IPS-18a (cell line): ENCODE results near the gene KHK.

Source experiments
- H3K27ac ChIP-seq: one replicate; pipeline ENCODE4 v1.5.1; 2013; ENCODE audit warnings: low read length
- H3K27me3 ChIP-seq: one replicate; pipeline ENCODE4 v1.6.1; 2013; ENCODE audit warnings: mild to moderate bottlenecking, low read length; ENCODE audit not compliant: control insufficient read depth, insufficient read depth
- H3K36me3 ChIP-seq: one replicate; pipeline ENCODE4 v1.6.1; 2013; ENCODE audit warnings: low read depth, low read length; ENCODE audit not compliant: control insufficient read depth
- H3K4me1 ChIP-seq: one replicate; pipeline ENCODE4 v1.6.1; 2013; ENCODE audit warnings: low read depth, low read length; ENCODE audit not compliant: control insufficient read depth
- H3K4me3 ChIP-seq: one replicate; pipeline ENCODE4 v1.5.1; 2013; ENCODE audit warnings: low read length
- H3K9ac ChIP-seq: one replicate; pipeline ENCODE4 v1.6.1; 2013; ENCODE audit warnings: mild to moderate bottlenecking, low read length, moderate library complexity
- H3K9me3 ChIP-seq: one replicate; pipeline ENCODE4 v1.6.1; 2013; ENCODE audit warnings: low read depth, low read length; ENCODE audit not compliant: control insufficient read depth

KHK gene

DNA sequence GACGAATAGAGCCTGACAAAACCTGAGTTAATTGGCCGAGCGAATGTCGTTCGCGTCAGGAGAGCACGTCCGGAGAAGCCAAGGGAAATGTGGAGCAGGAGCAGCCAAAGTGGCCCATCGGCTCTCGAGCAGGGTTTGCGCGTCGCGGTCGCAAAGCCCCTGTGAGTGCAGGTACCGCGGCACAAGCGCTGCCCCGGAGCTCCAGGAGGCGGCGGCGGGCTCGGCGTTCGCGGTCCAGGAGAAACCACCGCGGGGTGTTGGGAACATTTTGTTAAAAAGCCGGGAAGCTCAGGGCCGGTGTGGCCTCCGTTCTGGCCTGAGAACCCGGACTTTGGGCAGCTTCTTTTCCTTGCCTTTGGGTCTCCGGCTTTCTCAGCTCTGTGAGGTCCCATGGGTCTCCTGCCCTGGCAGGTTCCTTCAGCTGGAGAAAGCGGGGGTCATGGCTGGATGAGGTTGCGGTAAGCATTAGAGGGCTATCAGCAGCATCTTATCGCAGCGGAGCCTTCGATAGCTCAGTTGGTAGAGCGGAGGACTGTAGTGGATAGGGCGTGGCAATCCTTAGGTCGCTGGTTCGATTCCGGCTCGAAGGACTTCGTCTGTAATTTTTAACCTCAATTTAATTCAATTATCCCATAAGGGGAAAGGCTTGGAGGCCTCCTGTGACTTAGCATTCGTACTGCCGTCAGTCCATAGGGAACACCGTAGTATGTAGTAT is 36.1 kb upstream of the KHK start:
- Histone ChIP-seq H3K9ac (peak overlapping the region; percentile 71), H3K4me3 (peak overlapping the region; percentile 73), H3K36me3 (peaks cover 15% of the 10 kb centered on the region), H3K4me1 (peaks cover 4% of the 10 kb centered on the region), H3K27me3 (no peaks in the 10 kb centered on the region), H3K9me3 (no peaks in the 10 kb centered on the region), H3K27ac (no peak overlapping the region)

DNA sequence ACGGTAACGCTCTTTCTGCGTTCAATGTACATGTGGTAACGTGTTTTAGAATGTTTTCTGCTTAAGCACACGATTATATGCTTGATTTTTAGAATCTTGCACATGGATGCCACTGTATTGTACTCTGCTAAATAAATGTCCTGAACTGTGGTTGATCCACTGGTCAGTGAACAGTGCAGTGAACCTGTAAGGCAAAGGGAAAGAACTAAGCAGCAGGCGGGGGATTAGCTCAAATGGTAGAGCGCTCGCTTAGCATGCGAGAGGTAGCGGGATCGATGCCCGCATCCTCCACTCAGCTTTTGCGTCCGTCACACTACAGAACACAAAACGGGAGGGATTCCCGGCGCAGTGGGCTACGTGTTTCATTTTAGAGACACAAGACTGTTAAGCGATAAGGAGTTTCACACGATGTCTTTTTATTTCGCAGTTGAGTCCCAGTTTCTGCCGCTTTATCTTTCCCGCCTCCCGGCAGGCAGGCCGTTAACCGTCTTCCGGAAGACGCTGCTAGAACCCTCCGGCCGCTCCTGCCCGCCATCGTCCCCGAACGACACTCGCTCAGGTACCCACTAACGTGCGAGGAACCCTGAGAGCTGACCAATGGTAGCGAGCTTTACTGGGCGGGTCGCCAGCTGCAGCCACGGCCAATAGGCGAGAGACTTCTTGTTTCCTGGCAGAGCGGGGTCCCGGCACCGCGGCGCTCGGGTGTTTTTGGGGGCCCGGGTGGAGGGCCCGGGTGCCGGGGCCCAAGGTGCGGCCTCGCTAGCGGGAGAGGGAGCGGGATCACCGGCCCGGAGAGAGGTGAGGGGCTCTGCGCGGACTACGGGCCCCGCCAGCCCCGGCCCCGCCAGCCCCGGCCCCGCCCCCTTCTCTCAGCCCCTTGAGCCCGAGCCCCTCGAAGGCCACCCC is 35.3 kb upstream of the KHK start, which contains the start of gene AGBL5:
AGBL5 (plus strand) TSS at position 673 of the 906 bp plus-strand sequence. CDS start 1,291 bp downstream, outside the sequence.
- Histone ChIP-seq H3K27me3 (no peaks in the 10 kb centered on the region), H3K27ac (peak within 1 kb of the TSS; percentile 6), H3K4me3 (peak within 1 kb of the TSS; percentile 73), H3K4me1 (peaks cover 4% of the 10 kb centered on the region), H3K36me3 (peaks cover 23% of the 10 kb centered on the region), H3K9ac (peak within 1 kb of the TSS; percentile 71), H3K9me3 (no peaks in the 10 kb centered on the region)

DNA sequence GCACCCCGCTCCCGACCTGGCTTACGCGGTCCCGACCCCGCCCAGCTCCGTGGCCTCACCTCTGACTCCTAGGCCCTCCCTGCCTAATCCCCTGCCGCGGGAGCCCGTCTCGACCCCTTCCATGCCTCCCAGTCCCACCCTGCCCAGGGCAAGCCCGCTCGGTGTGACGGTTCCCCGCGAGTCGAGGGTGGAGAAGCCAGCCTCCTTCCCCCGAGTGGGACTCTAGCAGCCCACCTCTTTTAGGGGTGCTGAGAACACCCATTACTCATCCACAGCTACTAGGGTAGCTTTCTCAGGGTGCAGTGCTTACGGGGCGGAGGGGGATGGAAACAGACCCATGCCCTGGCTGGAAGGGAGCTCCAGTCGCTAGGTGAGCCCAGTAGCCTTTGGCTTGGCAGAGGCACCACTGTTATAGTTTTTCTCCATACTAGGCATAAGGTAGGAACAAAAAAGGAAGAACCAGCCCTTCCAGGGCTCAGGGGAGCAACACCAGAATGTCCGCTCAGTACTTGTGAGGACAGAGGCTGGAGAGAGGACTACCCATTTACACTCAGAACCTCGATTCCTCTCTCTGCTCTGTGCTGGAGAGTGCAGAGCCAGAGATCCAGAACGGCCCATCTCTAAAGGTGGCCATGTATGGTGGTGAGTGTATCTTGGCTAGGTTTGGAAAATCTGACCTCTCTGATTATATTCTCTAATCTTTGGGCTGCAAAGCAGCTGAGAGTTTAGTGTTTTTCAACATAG is 34.5 kb upstream of the KHK start:
- Histone ChIP-seq H3K27ac (no peak overlapping the region), H3K4me3 (peak overlapping the region; percentile 73), H3K9ac (peak overlapping the region; percentile 71), H3K9me3 (no peaks in the 10 kb centered on the region), H3K4me1 (peaks cover 4% of the 10 kb centered on the region), H3K27me3 (no peaks in the 10 kb centered on the region), H3K36me3 (peaks cover 31% of the 10 kb centered on the region)

DNA sequence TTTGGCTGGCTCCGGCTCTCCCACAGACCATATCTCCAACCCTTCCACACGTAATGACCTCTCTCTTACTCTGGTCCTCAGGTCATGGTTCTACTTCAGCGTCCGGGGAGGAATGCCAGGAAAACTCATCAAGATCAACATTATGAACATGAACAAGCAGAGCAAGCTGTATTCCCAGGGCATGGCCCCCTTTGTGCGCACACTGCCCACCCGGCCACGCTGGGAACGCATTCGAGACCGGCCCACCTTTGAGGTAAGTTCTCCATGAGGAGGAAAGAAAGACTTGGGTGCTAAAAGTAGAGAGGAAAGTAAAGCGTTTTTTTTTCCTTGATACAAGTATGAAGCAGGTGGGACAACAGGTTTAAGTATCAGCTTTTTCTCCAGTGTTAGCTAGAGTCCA is 33.3 kb upstream of the KHK start:
- Histone ChIP-seq H3K27me3 (no peaks in the 10 kb centered on the region), H3K4me3 (no peak overlapping the region), H3K36me3 (peaks cover 37% of the 10 kb centered on the region), H3K4me1 (peaks cover 4% of the 10 kb centered on the region), H3K9me3 (no peaks in the 10 kb centered on the region), H3K9ac (no peak overlapping the region), H3K27ac (no peak overlapping the region)

DNA sequence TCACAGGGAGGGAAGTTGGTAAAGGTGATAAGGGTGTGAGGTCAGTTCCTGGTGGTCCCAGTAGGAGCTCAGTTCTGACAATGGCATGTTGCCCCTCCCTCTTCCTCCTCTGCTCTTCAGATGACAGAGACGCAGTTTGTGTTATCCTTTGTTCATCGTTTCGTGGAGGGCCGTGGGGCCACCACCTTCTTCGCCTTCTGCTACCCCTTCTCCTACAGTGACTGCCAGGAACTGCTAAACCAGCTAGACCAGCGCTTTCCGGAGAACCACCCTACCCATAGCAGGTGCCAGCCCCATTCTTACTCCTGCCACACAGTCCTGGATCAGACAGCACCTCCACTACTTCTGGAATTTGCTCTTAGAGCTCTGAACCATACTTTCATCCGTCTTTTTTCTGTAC is 32.8 kb upstream of the KHK start:
- no peaks in the 10 kb centered on the region for H3K9me3 ChIP-seq
- H3K36me3 ChIP-seq = peaks cover 39% of the 10 kb centered on the region
- peaks cover 4% of the 10 kb centered on the region for H3K4me1 ChIP-seq
- H3K4me3 ChIP-seq = no peak overlapping the region
- no peak overlapping the region for H3K9ac ChIP-seq
- no peaks in the 10 kb centered on the region for H3K27me3 ChIP-seq
- no peak overlapping the region for H3K27ac ChIP-seq

DNA sequence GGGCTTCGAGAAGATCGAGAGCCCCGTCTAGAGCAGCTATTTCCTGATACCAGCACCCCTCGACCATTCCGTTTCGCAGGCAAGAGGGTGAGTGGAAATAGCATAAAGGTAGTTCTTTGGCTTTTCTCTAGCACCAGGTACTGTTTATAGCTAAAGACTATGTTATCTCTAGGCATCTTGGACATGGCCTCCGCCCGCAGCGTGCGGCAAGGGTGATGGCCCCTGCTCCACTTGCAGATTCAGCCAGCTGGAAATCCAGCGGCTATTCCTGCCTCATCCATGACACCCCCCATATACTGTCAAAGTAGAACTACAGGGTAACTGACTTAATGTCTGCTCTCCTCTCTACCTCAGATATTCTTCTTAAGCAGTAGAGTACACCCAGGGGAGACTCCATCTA is 31.9 kb upstream of the KHK start:
- H3K9me3 ChIP-seq = no peaks in the 10 kb centered on the region
- peaks cover 48% of the 10 kb centered on the region for H3K36me3 ChIP-seq

DNA sequence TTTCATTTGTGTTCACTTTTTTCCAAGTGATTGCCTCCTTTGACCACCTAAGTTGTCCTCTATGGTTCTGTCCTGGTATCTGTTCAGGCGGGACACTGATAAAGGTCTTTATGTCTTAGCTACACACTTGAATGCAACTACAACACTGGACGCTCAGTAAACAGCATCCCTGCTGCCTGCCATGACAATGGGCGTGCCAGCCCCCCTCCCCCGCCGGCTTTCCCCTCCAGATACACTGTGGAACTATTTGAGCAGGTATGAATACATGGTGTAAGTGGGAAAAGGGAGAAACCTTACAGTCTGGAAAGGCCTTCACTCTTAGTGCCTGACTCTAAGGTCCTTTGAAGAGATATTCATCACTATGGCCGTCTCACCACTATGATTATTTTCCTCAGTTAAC is 29.4 kb upstream of the KHK start:
- Histone ChIP-seq H3K9me3 (no peaks in the 10 kb centered on the region), H3K36me3 (peaks cover 51% of the 10 kb centered on the region), H3K27me3 (no peaks in the 10 kb centered on the region), H3K4me3 (no peak overlapping the region), H3K27ac (no peak overlapping the region), H3K9ac (no peak overlapping the region), H3K4me1 (peaks cover 3% of the 10 kb centered on the region)

More for the DNA sequence above, 31.9 kb upstream of the KHK start:
- no peak overlapping the region for H3K9ac ChIP-seq
- H3K27ac ChIP-seq = no peak overlapping the region
- H3K27me3 ChIP-seq = no peaks in the 10 kb centered on the region
- no peak overlapping the region for H3K4me3 ChIP-seq
- peaks cover 4% of the 10 kb centered on the region for H3K4me1 ChIP-seq

DNA sequence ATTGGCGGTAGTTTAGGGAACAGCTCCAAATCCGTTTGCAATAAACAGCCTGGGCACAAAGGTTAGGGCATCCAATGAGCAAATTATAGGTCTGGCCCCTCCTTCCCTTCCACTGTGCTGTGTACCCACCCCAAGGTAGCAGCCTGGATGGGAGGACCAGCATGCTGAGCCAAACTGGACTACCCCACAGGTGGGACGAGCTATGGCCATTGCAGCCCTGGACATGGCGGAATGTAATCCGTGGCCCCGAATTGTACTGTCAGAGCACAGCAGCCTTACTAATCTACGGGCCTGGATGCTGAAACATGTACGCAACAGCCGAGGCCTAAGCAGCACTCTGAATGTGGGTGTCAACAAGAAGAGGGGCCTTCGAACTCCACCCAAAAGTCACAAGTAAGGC is 28.4 kb upstream of the KHK start:
- Histone ChIP-seq H3K4me3 (no peak overlapping the region), H3K9me3 (no peaks in the 10 kb centered on the region), H3K9ac (no peak overlapping the region), H3K4me1 (no peaks in the 10 kb centered on the region), H3K36me3 (peaks cover 51% of the 10 kb centered on the region), H3K27me3 (no peaks in the 10 kb centered on the region), H3K27ac (no peak overlapping the region)

DNA sequence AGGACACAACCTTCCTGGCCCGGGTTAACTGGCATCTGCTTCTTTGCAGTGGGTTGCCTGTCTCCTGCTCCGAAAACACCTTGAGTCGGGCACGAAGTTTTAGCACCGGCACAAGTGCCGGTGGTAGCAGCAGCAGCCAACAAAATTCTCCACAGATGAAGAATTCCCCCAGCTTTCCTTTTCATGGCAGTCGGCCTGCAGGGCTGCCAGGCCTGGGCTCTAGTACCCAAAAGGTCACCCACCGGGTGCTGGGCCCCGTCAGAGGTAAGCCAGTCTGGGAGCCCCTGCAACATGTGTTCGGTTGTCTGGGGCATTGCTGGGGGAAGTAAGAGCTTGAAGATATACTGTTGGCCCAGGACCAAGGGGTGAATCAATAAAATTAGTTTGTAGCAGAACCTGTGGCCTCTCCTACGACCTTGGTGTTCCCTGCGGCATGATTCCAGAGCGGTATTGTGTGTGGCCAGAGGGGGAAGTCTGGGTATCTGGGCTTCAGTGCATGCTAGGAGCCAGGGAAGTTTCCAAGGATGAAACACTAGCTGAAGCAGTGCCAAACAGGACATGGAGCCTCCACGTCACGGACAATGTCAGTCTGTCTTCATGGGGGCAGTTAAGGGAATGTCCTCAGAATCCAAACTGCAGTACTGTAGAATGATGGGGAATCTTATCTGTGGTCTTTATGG is 27.3 kb upstream of the KHK start:
- H3K36me3 ChIP-seq = peaks cover 46% of the 10 kb centered on the region

DNA sequence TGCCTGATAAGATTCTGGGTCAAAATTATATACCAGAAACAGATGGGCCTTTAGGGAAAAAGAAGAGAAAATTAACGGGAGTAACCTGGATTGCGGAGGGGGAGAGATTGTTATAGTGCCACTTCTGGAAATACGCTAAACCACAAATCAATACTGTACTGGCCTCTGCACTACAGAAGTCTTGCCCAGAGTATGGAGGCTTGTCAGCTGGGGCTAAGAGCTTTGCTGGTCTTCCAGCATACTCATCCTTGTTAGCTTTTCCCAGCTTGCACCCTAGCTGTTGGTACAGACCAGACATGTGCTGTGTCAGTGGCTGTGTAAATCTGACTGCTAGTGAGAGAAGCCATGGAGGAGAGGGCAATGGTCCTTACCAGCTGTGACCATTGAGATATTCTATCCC is 26.2 kb upstream of the KHK start:
- H3K4me3 ChIP-seq = no peak overlapping the region
- no peaks in the 10 kb centered on the region for H3K4me1 ChIP-seq
- H3K27ac ChIP-seq = no peak overlapping the region
- peaks cover 41% of the 10 kb centered on the region for H3K36me3 ChIP-seq
- H3K9ac ChIP-seq = no peak overlapping the region
- H3K27me3 ChIP-seq = no peaks in the 10 kb centered on the region
- no peaks in the 10 kb centered on the region for H3K9me3 ChIP-seq

More for the DNA sequence above, 27.3 kb upstream of the KHK start:
- no peaks in the 10 kb centered on the region for H3K4me1 ChIP-seq
- H3K27ac ChIP-seq = no peak overlapping the region
- no peak overlapping the region for H3K4me3 ChIP-seq
- no peak overlapping the region for H3K9ac ChIP-seq
- no peaks in the 10 kb centered on the region for H3K27me3 ChIP-seq
- H3K9me3 ChIP-seq = no peaks in the 10 kb centered on the region

DNA sequence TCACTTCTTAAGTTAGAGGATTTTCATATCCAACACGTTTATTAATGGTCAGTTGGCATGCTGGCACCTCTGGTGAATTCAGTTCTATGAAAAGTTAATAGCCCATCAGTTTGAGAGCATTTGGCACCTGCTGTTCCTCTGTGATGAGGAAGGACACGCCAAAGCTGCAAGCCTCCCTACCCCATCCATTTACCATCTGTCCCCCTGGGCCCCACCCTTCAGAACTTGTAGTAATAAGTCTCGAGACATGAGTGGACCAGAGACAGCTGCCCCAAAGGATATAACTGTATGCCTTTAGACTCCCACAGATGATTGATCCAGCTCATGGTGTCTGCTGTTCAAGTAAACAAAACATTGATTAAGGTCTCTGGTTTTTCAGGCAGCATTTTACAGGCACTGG is 21.4 kb upstream of the KHK start:
- Histone ChIP-seq H3K4me1 (no peaks in the 10 kb centered on the region), H3K36me3 (peaks cover 26% of the 10 kb centered on the region), H3K27me3 (no peaks in the 10 kb centered on the region), H3K27ac (no peak overlapping the region), H3K9me3 (no peaks in the 10 kb centered on the region), H3K9ac (no peak overlapping the region), H3K4me3 (no peak overlapping the region)
